ENCODE results near the gene COG8. TPM values are rescaled to one million over a fixed set of nuclear protein-coding genes. Genes with fewer than 3 reads are reported as not detected.

Gene COG8, protein sequence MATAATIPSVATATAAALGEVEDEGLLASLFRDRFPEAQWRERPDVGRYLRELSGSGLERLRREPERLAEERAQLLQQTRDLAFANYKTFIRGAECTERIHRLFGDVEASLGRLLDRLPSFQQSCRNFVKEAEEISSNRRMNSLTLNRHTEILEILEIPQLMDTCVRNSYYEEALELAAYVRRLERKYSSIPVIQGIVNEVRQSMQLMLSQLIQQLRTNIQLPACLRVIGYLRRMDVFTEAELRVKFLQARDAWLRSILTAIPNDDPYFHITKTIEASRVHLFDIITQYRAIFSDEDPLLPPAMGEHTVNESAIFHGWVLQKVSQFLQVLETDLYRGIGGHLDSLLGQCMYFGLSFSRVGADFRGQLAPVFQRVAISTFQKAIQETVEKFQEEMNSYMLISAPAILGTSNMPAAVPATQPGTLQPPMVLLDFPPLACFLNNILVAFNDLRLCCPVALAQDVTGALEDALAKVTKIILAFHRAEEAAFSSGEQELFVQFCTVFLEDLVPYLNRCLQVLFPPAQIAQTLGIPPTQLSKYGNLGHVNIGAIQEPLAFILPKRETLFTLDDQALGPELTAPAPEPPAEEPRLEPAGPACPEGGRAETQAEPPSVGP
- 20.8 TPM for polyA plus RNA-seq (2013)

DNA sequence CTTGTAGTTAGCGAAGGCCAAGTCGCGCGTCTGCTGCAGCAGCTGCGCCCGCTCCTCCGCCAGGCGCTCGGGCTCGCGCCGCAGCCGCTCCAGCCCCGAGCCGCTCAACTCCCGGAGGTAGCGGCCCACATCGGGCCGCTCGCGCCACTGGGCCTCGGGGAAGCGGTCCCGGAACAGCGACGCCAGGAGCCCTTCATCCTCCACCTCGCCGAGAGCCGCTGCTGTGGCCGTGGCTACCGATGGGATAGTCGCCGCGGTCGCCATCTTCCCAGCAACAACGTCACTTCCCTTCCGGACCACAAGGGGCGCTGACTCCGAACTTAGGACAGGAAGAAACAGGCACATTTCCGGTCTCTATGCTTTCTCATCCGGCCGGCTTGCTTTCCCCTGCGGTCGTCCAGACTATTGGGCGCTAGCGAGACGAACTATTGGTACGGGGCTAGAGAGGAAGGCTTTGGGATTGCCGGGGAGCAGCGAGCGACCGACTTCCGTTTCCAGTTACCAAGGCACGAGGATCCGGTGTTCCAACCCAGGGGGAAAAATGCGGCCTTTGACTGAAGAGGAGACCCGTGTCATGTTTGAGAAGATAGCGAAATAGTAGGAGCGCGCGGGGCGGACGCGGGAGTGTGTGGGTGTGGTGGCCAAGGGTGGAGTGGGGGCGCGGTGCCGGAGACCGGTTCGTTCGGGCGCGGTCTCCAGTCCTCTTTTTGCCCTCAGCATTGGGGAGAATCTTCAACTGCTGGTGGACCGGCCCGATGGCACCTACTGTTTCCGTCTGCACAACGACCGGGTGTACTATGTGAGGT, at the start of gene COG8, which contains the start of gene NIP7:
COG8 (minus strand) TSS at position 276 of the 806 bp plus-strand sequence; CDS start at position 264, 12 bp downstream.
NIP7 (plus strand) TSS at position 484 of the 806 bp plus-strand sequence; CDS start at position 542, 58 bp downstream.
- POLR2A ChIA-PET, result interaction anchor here (0.6 to 1.4 kb wide), 2 partner anchors 9 to 48 kb away, joined by 3 to 6 read pairs; partner anchors contain the start of gene PDF

DNA sequence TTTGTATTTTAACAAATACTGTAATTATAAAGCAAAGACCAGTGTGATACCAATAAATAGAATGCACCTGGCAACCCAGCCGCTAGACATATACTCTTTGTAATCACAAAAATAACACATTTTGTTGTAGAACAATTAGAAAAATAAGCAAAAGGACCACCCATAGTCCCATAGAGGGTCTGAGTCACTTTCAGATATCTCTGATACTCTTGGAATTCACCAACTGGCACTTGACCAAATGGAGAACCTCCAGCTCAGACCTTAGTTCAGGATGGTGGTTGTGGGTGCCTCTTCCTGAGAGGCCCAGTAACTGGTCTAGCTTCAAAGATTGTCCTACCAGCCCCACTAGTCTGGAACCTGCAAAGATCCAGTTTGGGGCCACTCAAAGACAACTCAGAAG, 47.2 kb upstream of the COG8 start:
- CTCF ChIA-PET, result interaction anchor here (0.6 to 3.0 kb wide), 4 partner anchors 10 to 89 kb away, joined by 3 to 11 read pairs (median 3); partner anchors contain the start of gene CYB5B
- DNase-seq, result no peak

More for the DNA sequence above, at the start of gene COG8, which contains the start of gene NIP7:
- no peaks in the 10 kb centered on the region for H3K27me3 ChIP-seq (replicated peaks in 2 of 5; ENCODE audit: control insufficient read depth in 4 of 5, insufficient read depth in 5 of 5, low read length in 4 of 5)
- H3K36me3 ChIP-seq (ENCODE audit: control insufficient read depth in 4 of 4, insufficient read depth in 4 of 4, low read length in 3 of 4), result peaks cover 23 to 44% (median 35%) of the 10 kb centered on the region in 4 experiments
- CTCF ChIA-PET, result interaction anchor here (0.8 to 1.7 kb wide), 4 partner anchors 27 to 47 kb away, joined by 3 to 6 read pairs (median 3); no protein-coding TSS in a partner anchor
- H3K27ac ChIP-seq (ENCODE audit: insufficient read depth in 1 of 2, low read depth in 1 of 2, low read length in 2 of 2, poor library complexity in 1 of 2, severe bottlenecking in 2 of 2), result peak within 1 kb of the TSS; percentile 72 to 87
- peaks cover 10 to 32% (median 21%) of the 10 kb centered on the region in 4 experiments for H3K4me1 ChIP-seq (ENCODE audit: control extremely low read depth in 1 of 4, control insufficient read depth in 4 of 4, insufficient read depth in 4 of 4, low read length in 3 of 4)
- H3K4me3 ChIP-seq (ENCODE audit: control insufficient read depth in 1 of 7, extremely low read depth in 1 of 7, insufficient read depth in 4 of 7, low read depth in 2 of 7, low read length in 6 of 7), result peak within 1 kb of the TSS; percentile 72 to 97 (median 91)
- 0% methylated on average over 71 of the region's 77 CpGs for WGBS (ENCODE audit: insufficient coverage)
- peak; percentile 97 for DNase-seq
- no peaks in the 10 kb centered on the region for H3K9me3 ChIP-seq (ENCODE audit: control extremely low read depth in 1 of 5, control insufficient read depth in 4 of 5, insufficient read depth in 2 of 5, low read depth in 1 of 5, low read length in 4 of 5)

DNA sequence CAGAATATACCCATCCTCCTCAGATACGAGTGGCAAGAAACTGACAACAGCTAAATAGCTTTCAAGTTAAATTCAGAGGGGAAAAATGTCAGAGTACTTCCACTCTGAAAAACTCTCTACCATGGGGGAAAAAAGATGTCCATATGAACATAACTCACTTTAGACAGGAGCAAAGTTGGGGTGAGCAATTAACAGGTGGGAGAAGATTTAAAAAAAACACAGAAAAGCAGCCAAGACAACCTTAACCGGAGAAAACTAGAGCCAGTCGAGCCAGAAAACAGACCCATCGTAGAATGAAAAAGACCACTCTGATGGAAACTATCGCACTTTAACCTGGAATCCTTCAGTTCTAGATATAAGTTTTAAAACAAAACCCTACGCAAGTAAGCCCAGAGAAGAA, 45.6 kb upstream of the COG8 start:
- peak overlapping the region; percentile 67 to 99 (median 84) for H3K4me3 ChIP-seq (ENCODE audit: control insufficient read depth in 1 of 7, extremely low read depth in 1 of 7, insufficient read depth in 4 of 7, low read depth in 2 of 7, low read length in 6 of 7)
- CTCF ChIA-PET, result interaction anchor here (0.9 to 1.2 kb wide), 2 partner anchors 10 to 12 kb away, joined by 3 to 4 read pairs; no protein-coding TSS in a partner anchor

More for the DNA sequence above, 47.2 kb upstream of the COG8 start:
- Histone ChIP-seq H3K4me1 (ENCODE audit: control extremely low read depth in 1 of 4, control insufficient read depth in 4 of 4, insufficient read depth in 4 of 4, low read length in 3 of 4) (peaks cover 0 to 31% (median 27%) of the 10 kb centered on the region in 4 experiments), H3K27ac (ENCODE audit: insufficient read depth in 1 of 2, low read depth in 1 of 2, low read length in 2 of 2, poor library complexity in 1 of 2, severe bottlenecking in 2 of 2) (no peak overlapping the region), H3K9me3 (ENCODE audit: control extremely low read depth in 1 of 5, control insufficient read depth in 4 of 5, insufficient read depth in 2 of 5, low read depth in 1 of 5, low read length in 4 of 5) (no peaks in the 10 kb centered on the region), H3K4me3 (ENCODE audit: control insufficient read depth in 1 of 7, extremely low read depth in 1 of 7, insufficient read depth in 4 of 7, low read depth in 2 of 7, low read length in 6 of 7) (peak overlapping the region in 4 of 7 experiments; percentile 19 to 84 (median 78)), H3K36me3 (ENCODE audit: control insufficient read depth in 4 of 4, insufficient read depth in 4 of 4, low read length in 3 of 4) (peaks cover 5 to 28% (median 15%) of the 10 kb centered on the region in 4 experiments), H3K27me3 (replicated peaks in 2 of 5; ENCODE audit: control insufficient read depth in 4 of 5, insufficient read depth in 5 of 5, low read length in 4 of 5) (no peaks in the 10 kb centered on the region)
- no CpG with 5 or more reads among the region's 1 CpG for WGBS (ENCODE audit: insufficient coverage)
- POLR2A ChIA-PET, result interaction anchor here (0.6 kb wide), 1 partner anchor 95 kb away, joined by 3 read pairs; no protein-coding TSS in a partner anchor

DNA sequence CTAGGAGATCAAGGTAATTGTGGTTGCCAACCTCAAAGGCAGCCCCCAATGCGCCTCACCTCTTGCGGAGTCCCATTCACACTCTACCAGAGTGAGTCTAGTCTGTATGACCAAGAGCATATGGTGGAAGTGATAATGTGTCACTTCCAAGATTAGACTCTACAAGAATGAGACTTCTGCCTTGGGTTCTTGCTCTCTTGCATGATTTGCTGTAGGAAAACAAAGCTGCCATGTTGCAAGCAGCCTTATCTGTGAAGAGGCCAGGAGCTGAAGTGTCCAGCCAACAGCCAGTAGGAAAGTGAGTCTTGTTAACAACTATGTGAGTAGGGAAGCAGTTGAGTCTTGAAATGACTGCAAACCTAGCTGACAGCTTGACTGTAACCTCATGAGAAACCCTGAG, 43.1 kb upstream of the COG8 start:
- Histone ChIP-seq H3K9me3 (ENCODE audit: control extremely low read depth in 1 of 5, control insufficient read depth in 4 of 5, insufficient read depth in 2 of 5, low read depth in 1 of 5, low read length in 4 of 5) (no peaks in the 10 kb centered on the region), H3K36me3 (ENCODE audit: control insufficient read depth in 4 of 4, insufficient read depth in 4 of 4, low read length in 3 of 4) (peaks cover 10 to 51% (median 31%) of the 10 kb centered on the region in 4 experiments), H3K27ac (ENCODE audit: insufficient read depth in 1 of 2, low read depth in 1 of 2, low read length in 2 of 2, poor library complexity in 1 of 2, severe bottlenecking in 2 of 2) (peak overlapping the region in 1 of 2 experiments; percentile 92), H3K4me1 (ENCODE audit: control extremely low read depth in 1 of 4, control insufficient read depth in 4 of 4, insufficient read depth in 4 of 4, low read length in 3 of 4) (peaks cover 0 to 44% (median 34%) of the 10 kb centered on the region in 4 experiments), H3K4me3 (ENCODE audit: control insufficient read depth in 1 of 7, extremely low read depth in 1 of 7, insufficient read depth in 4 of 7, low read depth in 2 of 7, low read length in 6 of 7) (no peak overlapping the region), H3K27me3 (replicated peaks in 2 of 5; ENCODE audit: control insufficient read depth in 4 of 5, insufficient read depth in 5 of 5, low read length in 4 of 5) (no peaks in the 10 kb centered on the region)
- peak in 1 of 3 donors; percentile 15 for DNase-seq
- ChIA-PET POLR2A (interaction anchor here (0.7 kb wide), 1 partner anchor 64 kb away, joined by 3 read pairs; no protein-coding TSS in a partner anchor), CTCF (interaction anchor here (1.6 kb wide), 2 partner anchors 45 to 59 kb away, joined by 5 to 6 read pairs; no protein-coding TSS in a partner anchor)
- no CpG with 5 or more reads among the region's 2 CpGs for WGBS (ENCODE audit: insufficient coverage)

More for the DNA sequence above, 45.6 kb upstream of the COG8 start:
- Histone ChIP-seq H3K27ac (ENCODE audit: insufficient read depth in 1 of 2, low read depth in 1 of 2, low read length in 2 of 2, poor library complexity in 1 of 2, severe bottlenecking in 2 of 2) (peak overlapping the region; percentile 80 to 96), H3K4me1 (ENCODE audit: control extremely low read depth in 1 of 4, control insufficient read depth in 4 of 4, insufficient read depth in 4 of 4, low read length in 3 of 4) (peaks cover 0 to 44% (median 34%) of the 10 kb centered on the region in 4 experiments), H3K9me3 (ENCODE audit: control extremely low read depth in 1 of 5, control insufficient read depth in 4 of 5, insufficient read depth in 2 of 5, low read depth in 1 of 5, low read length in 4 of 5) (no peaks in the 10 kb centered on the region), H3K27me3 (replicated peaks in 2 of 5; ENCODE audit: control insufficient read depth in 4 of 5, insufficient read depth in 5 of 5, low read length in 4 of 5) (no peaks in the 10 kb centered on the region), H3K36me3 (ENCODE audit: control insufficient read depth in 4 of 4, insufficient read depth in 4 of 4, low read length in 3 of 4) (peaks cover 5 to 28% (median 18%) of the 10 kb centered on the region in 4 experiments)
- no peak for DNase-seq
- POLR2A ChIA-PET, result no interaction called here
- WGBS (ENCODE audit: insufficient coverage), result 3% methylated on average over 5 of the region's 6 CpGs

DNA sequence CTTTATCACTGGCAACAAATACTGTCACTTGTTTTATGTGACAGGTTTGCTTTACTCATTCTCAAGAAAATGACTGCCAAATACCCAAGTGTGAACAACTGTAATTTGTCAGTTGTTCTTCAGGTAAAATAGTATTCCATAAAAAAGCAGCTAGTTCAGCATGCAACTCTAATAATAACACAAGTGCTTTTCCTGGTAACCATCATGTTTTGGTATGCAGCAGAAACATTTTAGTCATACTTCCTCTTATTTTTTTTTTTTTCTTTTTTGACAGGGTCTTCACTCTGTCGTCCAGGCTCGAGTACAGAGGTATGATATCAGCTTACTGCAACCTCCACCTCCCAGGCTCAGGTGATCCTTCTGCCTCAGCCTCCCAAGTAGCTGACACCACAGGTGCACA, 41.9 kb upstream of the COG8 start:
- H3K27me3 ChIP-seq (replicated peaks in 2 of 5; ENCODE audit: control insufficient read depth in 4 of 5, insufficient read depth in 5 of 5, low read length in 4 of 5), result no peaks in the 10 kb centered on the region
- POLR2A ChIA-PET, result interaction anchor here (0.6 kb wide), 1 partner anchor 29 kb away, joined by 4 read pairs; no protein-coding TSS in a partner anchor
- peak overlapping the region; percentile 89 to 92 for H3K27ac ChIP-seq (ENCODE audit: insufficient read depth in 1 of 2, low read depth in 1 of 2, low read length in 2 of 2, poor library complexity in 1 of 2, severe bottlenecking in 2 of 2)
- CTCF ChIA-PET, result interaction anchor here (1.1 to 1.6 kb wide), 3 partner anchors 14 to 58 kb away, joined by 3 to 5 read pairs (median 3); no protein-coding TSS in a partner anchor
- H3K36me3 ChIP-seq (ENCODE audit: control insufficient read depth in 4 of 4, insufficient read depth in 4 of 4, low read length in 3 of 4), result peaks cover 10 to 52% (median 33%) of the 10 kb centered on the region in 4 experiments
- peaks cover 0 to 38% (median 32%) of the 10 kb centered on the region in 4 experiments for H3K4me1 ChIP-seq (ENCODE audit: control extremely low read depth in 1 of 4, control insufficient read depth in 4 of 4, insufficient read depth in 4 of 4, low read length in 3 of 4)
- WGBS (ENCODE audit: insufficient coverage), result 0% methylated on average over 2 of the region's 2 CpGs
- no peaks in the 10 kb centered on the region for H3K9me3 ChIP-seq (ENCODE audit: control extremely low read depth in 1 of 5, control insufficient read depth in 4 of 5, insufficient read depth in 2 of 5, low read depth in 1 of 5, low read length in 4 of 5)
- H3K4me3 ChIP-seq (ENCODE audit: control insufficient read depth in 1 of 7, extremely low read depth in 1 of 7, insufficient read depth in 4 of 7, low read depth in 2 of 7, low read length in 6 of 7), result peak overlapping the region in 1 of 7 experiments; percentile 16
- DNase-seq, result peak; percentile 48 to 71 (median 56)

DNA sequence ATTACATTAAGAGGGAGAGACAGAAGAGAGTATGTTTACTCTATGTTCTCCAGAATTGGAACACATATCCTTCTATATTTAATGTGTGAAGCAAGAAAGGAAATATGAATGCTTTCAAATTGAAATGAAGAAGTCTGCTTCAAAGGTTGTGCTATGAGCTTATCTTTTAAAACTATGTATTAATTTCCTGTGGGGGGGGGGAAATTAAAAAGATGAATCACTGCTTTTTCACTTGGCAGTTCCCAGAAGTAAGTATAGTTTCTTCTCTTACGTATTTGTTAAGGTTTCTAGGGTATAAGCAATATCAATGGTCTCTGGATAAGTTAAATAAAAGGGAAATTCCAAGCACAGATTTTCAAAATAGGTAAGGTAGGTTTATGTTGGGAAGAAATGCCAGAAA, 39.4 kb upstream of the COG8 start:
- ChIA-PET POLR2A (no interaction called here), CTCF (interaction anchor here (0.6 to 1.1 kb wide), 6 partner anchors 10 to 1895 kb away, joined by 3 read pairs; no protein-coding TSS in a partner anchor)
- WGBS (ENCODE audit: insufficient coverage), result 100% methylated on average over 1 of the region's 1 CpG
- Histone ChIP-seq H3K4me3 (ENCODE audit: control insufficient read depth in 1 of 7, extremely low read depth in 1 of 7, insufficient read depth in 4 of 7, low read depth in 2 of 7, low read length in 6 of 7) (no peak overlapping the region), H3K27ac (ENCODE audit: insufficient read depth in 1 of 2, low read depth in 1 of 2, low read length in 2 of 2, poor library complexity in 1 of 2, severe bottlenecking in 2 of 2) (no peak overlapping the region), H3K36me3 (ENCODE audit: control insufficient read depth in 4 of 4, insufficient read depth in 4 of 4, low read length in 3 of 4) (peaks cover 11 to 49% (median 35%) of the 10 kb centered on the region in 4 experiments), H3K4me1 (ENCODE audit: control extremely low read depth in 1 of 4, control insufficient read depth in 4 of 4, insufficient read depth in 4 of 4, low read length in 3 of 4) (peaks cover 0 to 26% (median 19%) of the 10 kb centered on the region in 4 experiments), H3K27me3 (replicated peaks in 2 of 5; ENCODE audit: control insufficient read depth in 4 of 5, insufficient read depth in 5 of 5, low read length in 4 of 5) (no peaks in the 10 kb centered on the region), H3K9me3 (ENCODE audit: control extremely low read depth in 1 of 5, control insufficient read depth in 4 of 5, insufficient read depth in 2 of 5, low read depth in 1 of 5, low read length in 4 of 5) (no peaks in the 10 kb centered on the region)
- no peak for DNase-seq

Data from common myeloid progenitor, CD34-positive (primary cell).